ENCODE measurements around the gene CYB5RL. TPM values are rescaled to one million over a fixed set of nuclear protein-coding genes. Genes with fewer than 3 reads are reported as not detected.

CYB5RL gene
- total and polyA plus RNA-seq, 2 of the 13 experiments (the other 11 are each of a cell fraction or from before 2014, with no cell fraction given) = 3.7 to 5.0 TPM

GRCh38 chr1:54199765-54200518 is at the start of gene CYB5RL, which contains the start of gene MRPL37 (continued):
- TF ChIP-seq, protein P1, sequence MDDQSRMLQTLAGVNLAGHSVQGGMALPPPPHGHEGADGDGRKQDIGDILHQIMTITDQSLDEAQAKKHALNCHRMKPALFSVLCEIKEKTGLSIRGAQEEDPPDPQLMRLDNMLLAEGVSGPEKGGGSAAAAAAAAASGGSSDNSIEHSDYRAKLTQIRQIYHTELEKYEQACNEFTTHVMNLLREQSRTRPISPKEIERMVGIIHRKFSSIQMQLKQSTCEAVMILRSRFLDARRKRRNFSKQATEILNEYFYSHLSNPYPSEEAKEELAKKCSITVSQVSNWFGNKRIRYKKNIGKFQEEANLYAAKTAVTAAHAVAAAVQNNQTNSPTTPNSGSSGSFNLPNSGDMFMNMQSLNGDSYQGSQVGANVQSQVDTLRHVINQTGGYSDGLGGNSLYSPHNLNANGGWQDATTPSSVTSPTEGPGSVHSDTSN (CRISPR knock-in tag; IDR thresholded peaks at IDR 0.05; ENCODE audit: borderline replicate concordance) = peak; percentile 90; the same call in 1 of the 2 replicates
- TF ChIP-seq SP5 (CRISPR knock-in tag; IDR thresholded peaks at IDR 0.05; ENCODE audit: borderline replicate concordance, low read depth) (peak; percentile 74), ZFY (CRISPR knock-in tag; IDR thresholded peaks at IDR 0.05) (peak; percentile 85), ELF4 (CRISPR knock-in tag; IDR thresholded peaks at IDR 0.05; ENCODE audit: borderline replicate concordance) (0 out of 2 replicates have a peak, but pooled peaks have one; percentile 50), FOXJ3 (CRISPR knock-in tag; IDR thresholded peaks at IDR 0.05; ENCODE audit: borderline replicate concordance) (peak; percentile 52; the same call in 1 of the 2 replicates), PAXIP1 (CRISPR knock-in tag; conservative IDR thresholded peaks at IDR 0.05) (peak; percentile 51; the same call in 1 of the 2 replicates), KAT8 (CRISPR knock-in tag; IDR thresholded peaks at IDR 0.05) (peak; percentile 89), ARNT2 (CRISPR knock-in tag; IDR thresholded peaks at IDR 0.05; ENCODE audit: low read depth) (peak; percentile 68), ZNF383 (CRISPR knock-in tag; IDR thresholded peaks at IDR 0.05; ENCODE audit: borderline replicate concordance) (no peak), PREB (CRISPR knock-in tag; IDR thresholded peaks at IDR 0.05) (no peak), SATB2 (CRISPR knock-in tag; IDR thresholded peaks at IDR 0.05) (0 out of 2 replicates have a peak, but pooled peaks have one; percentile 12), ZNF891 (CRISPR knock-in tag; IDR thresholded peaks at IDR 0.05) (peak; percentile 21; the same call in 1 of the 2 replicates), NFAT5 (CRISPR knock-in tag; IDR thresholded peaks at IDR 0.05) (0 out of 2 replicates have a peak, but pooled peaks have one; percentile 18)
